Stimulated activated memory B cell treated with anti-CD40 and anti-IgM and Interleukin-4, amounts not matched to agents 10 μg/mL and 1 μg/mL and 100 μg/mL, for 72 hours (primary cell): ENCODE data around the gene RXRA.

ENCODE experiments used
- ATAC-seq: fragments of 150-1000 bp; cut with Tn5 transposase; 2 replicates; pipeline ENCODE4 v1.10.0; 2021
- H3K27ac Mint-ChIP-seq: one replicate; pipeline ENCODE4 v1.8.0; 2022; ENCODE audit warnings: mild to moderate bottlenecking, mixed read lengths
- H3K27me3 Mint-ChIP-seq: one replicate; pipeline ENCODE4 v1.8.0; 2022; ENCODE audit warnings: mixed read lengths
- H3K36me3 Mint-ChIP-seq: one replicate; pipeline ENCODE4 v1.8.0; 2022; ENCODE audit warnings: mixed read lengths
- H3K4me1 Mint-ChIP-seq: one replicate; pipeline ENCODE4 v1.8.0; 2022; ENCODE audit warnings: mixed read lengths
- H3K4me3 Mint-ChIP-seq: one replicate; pipeline ENCODE4 v1.8.0; 2022; ENCODE audit warnings: mild to moderate bottlenecking, moderate library complexity, mixed read lengths
- H3K9me3 Mint-ChIP-seq: one replicate; pipeline ENCODE4 v1.8.0; 2022; ENCODE audit warnings: mixed read lengths

Gene RXRA

GRCh38 chr9:134323741-134324358 is 2.4 kb upstream of the RXRA start:
- H3K27ac Mint-ChIP-seq: no peak overlapping the region
- H3K4me1 Mint-ChIP-seq: peaks cover 16% of the 10 kb centered on the region
- no peak for ATAC-seq
- no peaks in the 10 kb centered on the region for H3K36me3 Mint-ChIP-seq
- H3K27me3 Mint-ChIP-seq: peaks cover 1% of the 10 kb centered on the region
- peak overlapping the region; percentile 75 for H3K4me3 Mint-ChIP-seq
- no peaks in the 10 kb centered on the region for H3K9me3 Mint-ChIP-seq

- H3K27me3 Mint-ChIP-seq: peaks cover 8% of the 10 kb centered on the region
- H3K9me3 Mint-ChIP-seq: no peaks in the 10 kb centered on the region
- peak overlapping the region; percentile 75 for H3K4me3 Mint-ChIP-seq
- peaks cover 22% of the 10 kb centered on the region for H3K4me1 Mint-ChIP-seq
- peak; percentile 1 for ATAC-seq
- H3K36me3 Mint-ChIP-seq: no peaks in the 10 kb centered on the region
- peak overlapping the region; percentile 36 for H3K27ac Mint-ChIP-seq
These were observed 1.7 kb upstream of the RXRA start for GRCh38 chr9:134324359-134325095.

GRCh38 chr9:134325096-134325812 is 1.0 kb upstream of the RXRA start:
- ATAC-seq: peak; percentile 1
- Mint-ChIP-seq H3K36me3 (no peaks in the 10 kb centered on the region), H3K4me3 (peak overlapping the region; percentile 79), H3K27ac (no peak overlapping the region), H3K4me1 (peaks cover 30% of the 10 kb centered on the region), H3K9me3 (no peaks in the 10 kb centered on the region), H3K27me3 (peaks cover 15% of the 10 kb centered on the region)

GRCh38 chr9:134326724-134327601 is 708 bp downstream of the RXRA start:
- Mint-ChIP-seq H3K4me1 (peaks cover 32% of the 10 kb centered on the region), H3K4me3 (peak overlapping the region; percentile 36), H3K36me3 (no peaks in the 10 kb centered on the region), H3K27ac (no peak overlapping the region), H3K27me3 (peaks cover 21% of the 10 kb centered on the region), H3K9me3 (no peaks in the 10 kb centered on the region)
- ATAC-seq: no peak

GRCh38 chr9:134327671-134328231 is 1.5 kb downstream of the RXRA start:
- H3K36me3 Mint-ChIP-seq: no peaks in the 10 kb centered on the region
- H3K4me1 Mint-ChIP-seq: peaks cover 32% of the 10 kb centered on the region
- no peaks in the 10 kb centered on the region for H3K9me3 Mint-ChIP-seq
- H3K27me3 Mint-ChIP-seq: peaks cover 21% of the 10 kb centered on the region
- peak overlapping the region; percentile 12 for H3K4me3 Mint-ChIP-seq
- H3K27ac Mint-ChIP-seq: no peak overlapping the region
- ATAC-seq: no peak

GRCh38 chr9:134328341-134328840 is 2.1 kb downstream of the RXRA start:
- Mint-ChIP-seq H3K27ac (no peak overlapping the region), H3K9me3 (no peaks in the 10 kb centered on the region), H3K27me3 (peaks cover 21% of the 10 kb centered on the region), H3K4me3 (no peak overlapping the region), H3K36me3 (no peaks in the 10 kb centered on the region), H3K4me1 (peaks cover 32% of the 10 kb centered on the region)
- ATAC-seq: no peak

- H3K4me1 Mint-ChIP-seq: peaks cover 32% of the 10 kb centered on the region
- no peak for ATAC-seq
- H3K36me3 Mint-ChIP-seq: no peaks in the 10 kb centered on the region
- H3K9me3 Mint-ChIP-seq: no peaks in the 10 kb centered on the region
- H3K4me3 Mint-ChIP-seq: no peak overlapping the region
- H3K27ac Mint-ChIP-seq: no peak overlapping the region
- peaks cover 21% of the 10 kb centered on the region for H3K27me3 Mint-ChIP-seq
These were observed 2.8 kb downstream of the RXRA start for GRCh38 chr9:134328841-134329575.

- peaks cover 30% of the 10 kb centered on the region for H3K4me1 Mint-ChIP-seq
- ATAC-seq: no peak
- H3K27me3 Mint-ChIP-seq: peaks cover 21% of the 10 kb centered on the region
- no peaks in the 10 kb centered on the region for H3K36me3 Mint-ChIP-seq
- no peak overlapping the region for H3K4me3 Mint-ChIP-seq
- no peaks in the 10 kb centered on the region for H3K9me3 Mint-ChIP-seq
- peak overlapping the region; percentile 37 for H3K27ac Mint-ChIP-seq
These were observed 3.3 kb downstream of the RXRA start for GRCh38 chr9:134329576-134329855.

- H3K4me1 Mint-ChIP-seq: peaks cover 26% of the 10 kb centered on the region
- peak overlapping the region; percentile 37 for H3K27ac Mint-ChIP-seq
- ATAC-seq: no peak
- H3K27me3 Mint-ChIP-seq: peaks cover 21% of the 10 kb centered on the region
- no peak overlapping the region for H3K4me3 Mint-ChIP-seq
- no peaks in the 10 kb centered on the region for H3K36me3 Mint-ChIP-seq
- H3K9me3 Mint-ChIP-seq: no peaks in the 10 kb centered on the region
These were observed 3.6 kb downstream of the RXRA start for GRCh38 chr9:134329886-134330285.

GRCh38 chr9:134330590-134330989 is 4.3 kb downstream of the RXRA start:
- peaks cover 25% of the 10 kb centered on the region for H3K4me1 Mint-ChIP-seq
- no peak overlapping the region for H3K27ac Mint-ChIP-seq
- no peaks in the 10 kb centered on the region for H3K36me3 Mint-ChIP-seq
- ATAC-seq: no peak
- no peaks in the 10 kb centered on the region for H3K9me3 Mint-ChIP-seq
- peaks cover 21% of the 10 kb centered on the region for H3K27me3 Mint-ChIP-seq
- no peak overlapping the region for H3K4me3 Mint-ChIP-seq

- Mint-ChIP-seq H3K27me3 (peaks cover 21% of the 10 kb centered on the region), H3K27ac (no peak overlapping the region), H3K36me3 (no peaks in the 10 kb centered on the region), H3K9me3 (no peaks in the 10 kb centered on the region), H3K4me3 (no peak overlapping the region), H3K4me1 (peaks cover 25% of the 10 kb centered on the region)
- no peak for ATAC-seq
These were observed 5.2 kb downstream of the RXRA start for GRCh38 chr9:134331186-134332025.

GRCh38 chr9:134332266-134332665 is 6.0 kb downstream of the RXRA start:
- Mint-ChIP-seq H3K9me3 (no peaks in the 10 kb centered on the region), H3K4me1 (peaks cover 22% of the 10 kb centered on the region), H3K36me3 (no peaks in the 10 kb centered on the region), H3K27me3 (peaks cover 21% of the 10 kb centered on the region), H3K27ac (no peak overlapping the region), H3K4me3 (no peak overlapping the region)
- peak; percentile 5 for ATAC-seq

GRCh38 chr9:134332841-134333233 is 6.6 kb downstream of the RXRA start:
- no peaks in the 10 kb centered on the region for H3K9me3 Mint-ChIP-seq
- H3K4me1 Mint-ChIP-seq: peaks cover 17% of the 10 kb centered on the region
- no peak overlapping the region for H3K4me3 Mint-ChIP-seq
- ATAC-seq: no peak
- no peak overlapping the region for H3K27ac Mint-ChIP-seq
- H3K36me3 Mint-ChIP-seq: no peaks in the 10 kb centered on the region
- H3K27me3 Mint-ChIP-seq: peaks cover 21% of the 10 kb centered on the region
